H1 (cell line): ENCODE measurements around the gene SIGLEC14. TPM values are rescaled to one million over a fixed set of nuclear protein-coding genes. Genes with fewer than 3 reads are reported as not detected.

Experiments
- CTCF ChIA-PET: fragments of 300-600 bp; sonication (Branson Sonifier 250); formaldehyde crosslinking; loops from one replicate; lab custom pipeline; 2021; ENCODE audit not compliant: partially characterized antibody; lab: Charles Lee
- POLR2A ChIA-PET: fragments of 300-600 bp; sonication (Branson Sonifier 250); formaldehyde crosslinking; loops from one replicate; lab custom pipeline; 2021; ENCODE audit warnings: inconsistent platforms; ENCODE audit not compliant: partially characterized antibody; lab: Charles Lee
- DNase-seq, 2 experiments: peaks; one replicate each; pipeline versions ENCODE4 v3.0.0 to v3.0.0-alpha.2; 2010 to 2022; ENCODE audit warnings: low spot score in 2 of 2, low read depth in 1 of 2, mixed read lengths in 1 of 2
- FAIRE-seq: peaks from 2 replicates; lab custom pipeline; 2011; peaks lifted over from hg19 to GRCh38; lab: Jason Lieb, UNC
- H2AFZ ChIP-seq: 2 replicates; pipeline ENCODE4 v1.8.1; 2012; ENCODE audit warnings: low read length, inconsistent platforms
- H2AK5ac ChIP-seq: 2 replicates; pipeline ENCODE4 v1.6.1; 2013; ENCODE audit warnings: low read depth, low read length
- H2BK120ac ChIP-seq: replicated peaks from 2 replicates; pipeline ENCODE3; 2013; ENCODE audit warnings: low read depth, low read length, inconsistent platforms
- H2BK12ac ChIP-seq: 2 replicates; pipeline ENCODE4 v1.6.1; 2013; ENCODE audit warnings: low read depth, low read length
- H2BK15ac ChIP-seq: 2 replicates; pipeline ENCODE4 v1.6.1; 2013; ENCODE audit warnings: low read length
- H2BK20ac ChIP-seq: 2 replicates; pipeline ENCODE4 v1.6.1; 2013; ENCODE audit warnings: low read length
- H2BK5ac ChIP-seq: 2 replicates; pipeline ENCODE4 v1.6.1; 2013; ENCODE audit warnings: low read depth, low read length
- H3K14ac ChIP-seq: 2 replicates; pipeline ENCODE4 v1.6.1; 2013; ENCODE audit warnings: inconsistent platforms; ENCODE audit not compliant: insufficient read length
- H3K18ac ChIP-seq: 2 replicates; pipeline ENCODE4 v1.6.1; 2013; ENCODE audit warnings: low read length; ENCODE audit errors: extremely low read depth
- H3K23ac ChIP-seq: 2 replicates; pipeline ENCODE4 v1.6.1; 2013; ENCODE audit warnings: inconsistent platforms; ENCODE audit not compliant: insufficient read length
- H3K23me2 ChIP-seq: 2 replicates; pipeline ENCODE4 v1.6.1; 2013; ENCODE audit warnings: low read depth, low read length
- H3K27ac ChIP-seq: 2 replicates; pipeline ENCODE4 v1.6.1; 2011; ENCODE audit warnings: low read depth, low read length, inconsistent platforms
- H3K27me3 ChIP-seq, 4 experiments: replicated peaks in 1 of 4; 1 replicate in 1 of 4; 2 replicates in 3 of 4; pipeline versions ENCODE4 v1.6.1 to v1.8.1; 2011 to 2013; ENCODE audit warnings: low read length in 3 of 4, mild to moderate bottlenecking in 3 of 4, inconsistent platforms in 2 of 4, mixed read lengths in 2 of 4, moderate library complexity in 1 of 4; ENCODE audit not compliant: control insufficient read depth in 3 of 4, insufficient read depth in 3 of 4; ENCODE audit errors: extremely low read depth in 1 of 4
- H3K36me3 ChIP-seq, 4 experiments: 2 replicates each; pipeline versions ENCODE4 v1.6.1 to v1.8.1; 2011 to 2013; ENCODE audit warnings: mild to moderate bottlenecking in 4 of 4, low read length in 3 of 4, moderate library complexity in 2 of 4, control low read depth in 1 of 4, inconsistent platforms in 1 of 4; ENCODE audit not compliant: insufficient read depth in 4 of 4, control insufficient read depth in 2 of 4
- H3K4ac ChIP-seq: replicated peaks from 2 replicates; pipeline ENCODE3; 2013; ENCODE audit warnings: low read length, low read depth, mixed read lengths, inconsistent platforms; ENCODE audit not compliant: insufficient read length
- H3K4me1 ChIP-seq, 4 experiments: replicated peaks in 1 of 4; 1 replicate in 1 of 4; 2 replicates in 3 of 4; pipeline versions ENCODE4 v1.6.1 to v1.8.1; 2011 to 2013; ENCODE audit warnings: low read length in 3 of 4, inconsistent platforms in 2 of 4, mixed read lengths in 1 of 4; ENCODE audit not compliant: insufficient read depth in 4 of 4, control insufficient read depth in 3 of 4
- H3K4me2 ChIP-seq, 2 experiments: 2 replicates each; pipeline versions ENCODE4 v1.6.1 to v1.8.1; 2011 to 2013; ENCODE audit warnings: low read depth in 2 of 2, low read length in 2 of 2, control low read depth in 1 of 2, inconsistent platforms in 1 of 2, mild to moderate bottlenecking in 1 of 2; ENCODE audit not compliant: insufficient read depth in 1 of 2
- H3K4me3 ChIP-seq, 4 experiments: fragments of 200-600, 300-600 bp in 1 of 4; sonication (generic), shearing (Covaris generic), sonication (Bioruptor Twin) in 1 of 4; 2 replicates each; pipeline versions ENCODE4 v1.5.1 to v1.8.1; 2011 to 2016; ENCODE audit warnings: low read length in 4 of 4, low read depth in 3 of 4, control low read depth in 2 of 4, inconsistent platforms in 2 of 4, mild to moderate bottlenecking in 2 of 4, mixed read lengths in 1 of 4, moderate library complexity in 1 of 4; ENCODE audit not compliant: insufficient read depth in 2 of 4; ENCODE audit errors: extremely low read depth in 1 of 4
- H3K56ac ChIP-seq: replicated peaks from 2 replicates; pipeline ENCODE3; 2013; ENCODE audit warnings: low read depth, mild to moderate bottlenecking, mixed read lengths, low read length, inconsistent platforms; ENCODE audit not compliant: insufficient read length
- H3K79me1 ChIP-seq: 2 replicates; pipeline ENCODE4 v1.6.1; 2013; ENCODE audit warnings: low read depth, low read length, control low read depth
- H3K79me2 ChIP-seq, 2 experiments: 2 replicates each; pipeline versions ENCODE4 v1.6.1 to v1.8.1; 2012 to 2013; ENCODE audit warnings: low read length in 2 of 2, mild to moderate bottlenecking in 2 of 2, inconsistent platforms in 1 of 2; ENCODE audit not compliant: insufficient read depth in 2 of 2, control insufficient read depth in 1 of 2
- H3K9ac ChIP-seq, 4 experiments: replicated peaks in 1 of 4; 1 replicate in 1 of 4; 2 replicates in 3 of 4; pipeline versions ENCODE4 v1.6.1 to v1.8.1; 2011 to 2013; ENCODE audit warnings: low read depth in 3 of 4, low read length in 3 of 4, control low read depth in 2 of 4, mild to moderate bottlenecking in 2 of 4, moderate library complexity in 2 of 4, inconsistent platforms in 1 of 4; ENCODE audit errors: extremely low read depth in 1 of 4
- H3K9me3 ChIP-seq, 2 experiments: 2 replicates each; pipeline versions ENCODE4 v1.6.1 to v1.8.1; 2012 to 2013; ENCODE audit warnings: mild to moderate bottlenecking in 2 of 2, moderate library complexity in 2 of 2, control low read depth in 1 of 2, inconsistent platforms in 1 of 2, low read depth in 1 of 2, low read length in 1 of 2, mixed read lengths in 1 of 2; ENCODE audit not compliant: insufficient read depth in 2 of 2
- H4K20me1 ChIP-seq, 2 experiments: replicated peaks in 1 of 2; 2 replicates each; pipeline versions ENCODE3 to v1.8.1; 2011 to 2013; ENCODE audit warnings: inconsistent platforms in 2 of 2, low read length in 2 of 2, mild to moderate bottlenecking in 1 of 2; ENCODE audit not compliant: insufficient read depth in 2 of 2, control insufficient read depth in 1 of 2
- H4K5ac ChIP-seq: 2 replicates; pipeline ENCODE4 v1.6.1; 2013; ENCODE audit warnings: low read length, low read depth, mixed read lengths, inconsistent platforms; ENCODE audit not compliant: insufficient read length
- H4K8ac ChIP-seq: 2 replicates; pipeline ENCODE4 v1.8.0; 2013; ENCODE audit warnings: mild to moderate bottlenecking, moderate library complexity, low read length, inconsistent platforms; ENCODE audit not compliant: insufficient read depth; ENCODE audit errors: extremely low read depth
- H4K91ac ChIP-seq: replicated peaks from 2 replicates; pipeline ENCODE3; 2013; ENCODE audit warnings: low read length, mixed read lengths, inconsistent platforms; ENCODE audit not compliant: insufficient read length
- FOSL1 ChIP-seq: IDR thresholded peaks from 2 replicates; pipeline ENCODE4 v1.6.1; 2011; ENCODE audit warnings: mild to moderate bottlenecking, low read depth, low read length, moderate library complexity; ENCODE audit not compliant: insufficient read depth
- SRF ChIP-seq: IDR thresholded peaks from 2 replicates; pipeline ENCODE4 v1.6.1; 2011; ENCODE audit warnings: mild to moderate bottlenecking, low read depth, low read length, moderate library complexity
- WGBS, 2 experiments: shearing (Covaris generic) in 1 of 2; methylation state at CpG; one replicate each; pipeline versions ENCODE4 v1.1.6 to v1.1.7; 2013 to 2015; ENCODE audit warnings: low lambda C conversion rate in 2 of 2, mixed read lengths in 2 of 2, inconsistent platforms in 1 of 2, low coverage in 1 of 2, missing lambda C conversion rate in 1 of 2; ENCODE audit not compliant: insufficient replicate concordance in 2 of 2, insufficient coverage in 1 of 2, insufficient read length in 1 of 2; ENCODE audit errors: extremely low coverage in 1 of 2, missing lambda C conversion rate in 1 of 2; 5-methylcytosine and 5-hydroxymethylcytosine counted together
- polyA plus RNA-seq, 7 experiments: library from polyadenylated mRNA; depleted of rRNA in 3 of 7; stranded (reverse) in 5 of 7; unstranded in 2 of 7; fragments of >200 nt in 5 of 7; fragments of 200-250 nt in 2 of 7; gene quantifications; 1 replicate in 5 of 7; 2 replicates in 1 of 7; 4 replicates in 1 of 7; pipeline versions ENCODE4 v1.2.1 to v1.2.3, GENCODE V29; 2011 to 2013; ENCODE audit warnings: missing spikeins in 2 of 7, mixed read lengths in 2 of 7
- total RNA-seq: library from RNA; stranded (reverse); fragmentation: NEBNext Ultra II Directional; extraction: Animal tissue kit (Norgen Biotek cat#: 25700); gene quantifications from 2 replicates; pipeline ENCODE4 v1.2.1, GENCODE V29; 2021

SIGLEC14 gene
- total and polyA plus RNA-seq, 2 of the 8 experiments (the other 6 are each of a cell fraction or from before 2014, with no cell fraction given): not detected

GRCh38 chr19:51681286-51681941, 34.8 kb upstream of the SIGLEC14 start:
- no peak overlapping the region for H3K23ac ChIP-seq
- H3K14ac ChIP-seq: no peak overlapping the region
- no peak overlapping the region for H2AK5ac ChIP-seq
- no peaks in the 10 kb centered on the region for H3K36me3 ChIP-seq
- TF ChIP-seq FOSL1: no peak
- TF ChIP-seq SRF: peak; percentile 95
- TF ChIP-seq, all 59 proteins: peak for 1
- no peaks in the 10 kb centered on the region for H3K4me1 ChIP-seq
- no peak overlapping the region for H4K5ac ChIP-seq
- no peaks in the 10 kb centered on the region for H4K20me1 ChIP-seq
- H3K56ac ChIP-seq: no peak overlapping the region
- H4K91ac ChIP-seq: no peak overlapping the region
- H2BK12ac ChIP-seq: no peak overlapping the region
- no peak overlapping the region for H4K8ac ChIP-seq
- H3K9me3 ChIP-seq: peaks cover 6 to 11% of the 10 kb centered on the region in 2 experiments; a peak in 3 of 4 replicates
- no peak overlapping the region for H2BK20ac ChIP-seq
- H2BK15ac ChIP-seq: no peak overlapping the region
- DNase-seq: no peak
- H3K18ac ChIP-seq: no peak overlapping the region
- no peak overlapping the region for H2AFZ ChIP-seq
- H3K79me2 ChIP-seq: no peaks in the 10 kb centered on the region; a peak in 1 of 4 replicates
- no peaks in the 10 kb centered on the region for H3K79me1 ChIP-seq
- H3K4me3 ChIP-seq: no peak overlapping the region
- ChIA-PET CTCF (interaction anchor here (1.2 to 3.1 kb wide), 3 partner anchors 20 to 284 kb away, joined by 3 to 11 read pairs (median 4); no protein-coding TSS in a partner anchor), POLR2A (no interaction called here)
- H3K27ac ChIP-seq: no peak overlapping the region
- no peak overlapping the region for H2BK5ac ChIP-seq
- H3K9ac ChIP-seq: no peak overlapping the region
- H2BK120ac ChIP-seq: no peak overlapping the region
- no peaks in the 10 kb centered on the region for H3K23me2 ChIP-seq
- no peak for FAIRE-seq
- 0 out of 7 replicates have a peak, but pooled peaks cover 0 to 4% (median 0%) of the 10 kb centered on the region in 4 experiments for H3K27me3 ChIP-seq
- H3K4ac ChIP-seq: no peak overlapping the region
- H3K4me2 ChIP-seq: no peak overlapping the region
- WGBS, 2 experiments: 73% methylated on average over 3 of the region's 3 CpGs; no CpG with 5 or more reads in 1 of the 2 experiments
